B cell (primary cell): ENCODE data around the gene TRABD2A. TPM values are rescaled to one million over a fixed set of nuclear protein-coding genes. Genes with fewer than 3 reads are reported as not detected.

Experiments
- ATAC-seq: fragments of 200-7000 bp; cut with Tn5 transposase; one replicate; pipeline ENCODE4 v1.10.0; 2021; ENCODE audit warnings: low read depth, mild to moderate bottlenecking, moderate number of reproducible peaks, moderate library complexity
- CTCF ChIA-PET: fragments of 350-600 bp; sonication (Branson Sonifier 250); formaldehyde crosslinking; loops from one replicate; lab custom pipeline; 2021; ENCODE audit warnings: antibody characterized with exemption, inconsistent platforms; lab: Charles Lee
- POLR2A ChIA-PET: fragments of 350-600 bp; sonication (Branson Sonifier 250); formaldehyde crosslinking; loops from one replicate; lab custom pipeline; 2021; ENCODE audit warnings: antibody characterized with exemption; lab: Charles Lee
- DNase-seq: peaks from one replicate; pipeline ENCODE4 v3.0.0; 2013
- H2AFZ ChIP-seq: 2 replicates; pipeline ENCODE4 v1.6.1; 2012; ENCODE audit warnings: mild to moderate bottlenecking, low read depth, low read length; ENCODE audit not compliant: insufficient read depth, poor library complexity, severe bottlenecking
- H3K27ac ChIP-seq, 2 donors: 1 replicate in 1 of 2; 2 replicates in 1 of 2; pipeline ENCODE4 v1.5.1; 2012 to 2013; ENCODE audit warnings: low read length in 2 of 2, mild to moderate bottlenecking in 2 of 2, moderate library complexity in 1 of 2
- H3K27me3 ChIP-seq, 4 experiments: fragments of 200-600 bp in 1 of 4; sonication (generic) in 1 of 4; replicated peaks in 1 of 4; 1 replicate in 2 of 4; 2 replicates in 2 of 4; pipeline versions ENCODE4 v1.6.1 to v1.7.0; 2013 to 2016; ENCODE audit warnings: low read length in 3 of 4, mild to moderate bottlenecking in 2 of 4, mixed read lengths in 1 of 4, moderate library complexity in 1 of 4; ENCODE audit not compliant: insufficient read depth in 4 of 4, control insufficient read depth in 3 of 4; ENCODE audit errors: control extremely low read depth in 1 of 4
- H3K36me3 ChIP-seq, 2 experiments: replicated peaks in 1 of 2; 1 replicate in 1 of 2; 2 replicates in 1 of 2; pipeline versions ENCODE4 v1.6.1 to v1.7.1; 2013; ENCODE audit warnings: low read length in 1 of 2; ENCODE audit not compliant: insufficient read depth in 2 of 2, control insufficient read depth in 1 of 2; ENCODE audit errors: control extremely low read depth in 1 of 2, extremely low read depth in 1 of 2
- H3K4me1 ChIP-seq, 2 donors: fragments of 200-600 bp in 1 of 2; sonication (generic) in 1 of 2; 1 replicate in 1 of 2; 2 replicates in 1 of 2; pipeline versions ENCODE4 v1.5.1 to v1.6.1; 2013 to 2017; ENCODE audit warnings: low read length in 2 of 2; ENCODE audit not compliant: control insufficient read depth in 2 of 2, insufficient read depth in 2 of 2
- H3K4me2 ChIP-seq: replicated peaks from 2 replicates; pipeline ENCODE3; 2012; ENCODE audit warnings: mild to moderate bottlenecking, low read depth, low read length; ENCODE audit not compliant: poor library complexity, severe bottlenecking
- H3K4me3 ChIP-seq, 5 experiments: fragments of 200-600 bp in 1 of 5; sonication (generic) in 1 of 5; 1 replicate in 3 of 5; 2 replicates in 2 of 5; pipeline versions ENCODE4 v1.5.1 to v1.7.0; 2011 to 2016; ENCODE audit warnings: low read length in 4 of 5, mild to moderate bottlenecking in 4 of 5, low read depth in 2 of 5, control low read depth in 1 of 5, moderate library complexity in 1 of 5; ENCODE audit not compliant: insufficient read depth in 1 of 5; ENCODE audit errors: control extremely low read depth in 1 of 5, extremely low read depth in 1 of 5
- H3K79me2 ChIP-seq: fragments of 200-600 bp; sonication (generic); one replicate; pipeline ENCODE4 v1.6.0; 2016; ENCODE audit warnings: low read length; ENCODE audit not compliant: control insufficient read depth, insufficient read depth
- H3K9ac ChIP-seq: fragments of 200-600 bp; sonication (generic); 2 replicates; pipeline ENCODE4 v1.6.1; 2017; ENCODE audit warnings: mild to moderate bottlenecking, low read length, moderate library complexity
- H3K9me3 ChIP-seq, 3 donors: one replicate each; pipeline versions ENCODE4 v1.6.1 to v1.7.1; 2013; ENCODE audit warnings: low read length in 2 of 3; ENCODE audit not compliant: control insufficient read depth in 2 of 3, insufficient read depth in 1 of 3; ENCODE audit errors: control extremely low read depth in 1 of 3
- H4K20me1 ChIP-seq: 2 replicates; pipeline ENCODE4 v1.6.0; 2012; ENCODE audit warnings: mild to moderate bottlenecking, low read length; ENCODE audit not compliant: insufficient read depth, control insufficient read depth, poor library complexity, severe bottlenecking
- H3K27ac Mint-ChIP-seq: one replicate; pipeline ENCODE4 v1.8.0; 2021; ENCODE audit warnings: mixed read lengths
- H3K27me3 Mint-ChIP-seq: one replicate; pipeline ENCODE4 v1.8.0; 2021; ENCODE audit warnings: mixed read lengths
- H3K4me1 Mint-ChIP-seq: one replicate; pipeline ENCODE4 v1.8.0; 2021; ENCODE audit warnings: mixed read lengths
- H3K4me3 Mint-ChIP-seq: one replicate; pipeline ENCODE4 v1.8.0; 2021; ENCODE audit warnings: mixed read lengths
- H3K9me3 Mint-ChIP-seq: one replicate; pipeline ENCODE4 v1.8.0; 2022; ENCODE audit warnings: mixed read lengths; ENCODE audit not compliant: insufficient read depth
- CTCF ChIP-seq: fragments of 200-600 bp; IDR thresholded peaks from one replicate; pipeline ENCODE4 v1.8.0; 2022; ENCODE audit warnings: antibody characterized with exemption, mild to moderate bottlenecking
- EZH2 ChIP-seq: IDR thresholded peaks from 2 replicates; pipeline ENCODE4 v1.6.1; 2012; ENCODE audit warnings: borderline replicate concordance, low read depth, mild to moderate bottlenecking, moderate library complexity, low read length; ENCODE audit not compliant: insufficient read depth, poor library complexity, severe bottlenecking
- WGBS: methylation state at CpG from one replicate; pipeline ENCODE4 v1.1.5; 2013; ENCODE audit warnings: missing lambda C conversion rate; ENCODE audit not compliant: insufficient coverage; 5-methylcytosine and 5-hydroxymethylcytosine counted together
- intact Hi-C: fragments of 100-400 bp; cut with micrococcal nuclease; formaldehyde crosslinking; loops from one replicate; pipeline ENCODE4 v1.10.0; 2022
- polyA plus RNA-seq: library from polyadenylated mRNA; depleted of rRNA; stranded (reverse); fragments of >200 nt; gene quantifications from 2 replicates; pipeline ENCODE4 v1.2.3, GENCODE V29; 2012
- total RNA-seq, 2 donors: library from RNA; stranded (reverse); fragments of 120-200 nt in 1 of 2; gene quantifications; 1 replicate in 1 of 2; 2 replicates in 1 of 2; pipeline versions ENCODE4 v1.2.3 to v1.2.4, GENCODE V29; 2013 to 2022

TRABD2A gene
- total and polyA plus RNA-seq, 2 donors (not counting 1 experiment from before 2014, with no cell fraction given) = 10.1 to 11.3 TPM

GRCh38 chr2:84793641-84794040, 87.2 kb downstream of the TRABD2A start:
- H3K4me3 ChIP-seq = no peak overlapping the region
- no peak overlapping the region for H3K27ac ChIP-seq
- Mint-ChIP-seq H3K4me1 (no peaks in the 10 kb centered on the region), H3K9me3 (no peaks in the 10 kb centered on the region), H3K27ac (no peak overlapping the region), H3K27me3 (no peaks in the 10 kb centered on the region), H3K4me3 (no peak overlapping the region)
- H3K9ac ChIP-seq = no peak overlapping the region
- WGBS = 94% methylated on average over 2 of the region's 4 CpGs
- CTCF ChIA-PET = no interaction called here
- H3K4me2 ChIP-seq = no peak overlapping the region
- TF ChIP-seq EZH2 = no peak
- TF ChIP-seq CTCF = no peak
- no peaks in the 10 kb centered on the region for H3K27me3 ChIP-seq
- intact Hi-C loops = no loop called here
- H3K36me3 ChIP-seq = no peaks in the 10 kb centered on the region
- peaks cover 0 to 1% (median 0%) of the 10 kb centered on the region in 3 donors for H3K9me3 ChIP-seq
- no peaks in the 10 kb centered on the region for H3K79me2 ChIP-seq
- no peak for DNase-seq
- ATAC-seq = no peak
- H3K4me1 ChIP-seq = no peaks in the 10 kb centered on the region
- H2AFZ ChIP-seq = no peak overlapping the region
- POLR2A ChIA-PET = no interaction called here
- H4K20me1 ChIP-seq = no peaks in the 10 kb centered on the region

GRCh38 chr2:84792856-84793522, 87.9 kb downstream of the TRABD2A start:
- H3K4me1 Mint-ChIP-seq = no peaks in the 10 kb centered on the region
- intact Hi-C loops = no loop called here
- whole genome bisulfite sequencing = 100% methylated on average over 5 of the region's 6 CpGs
- H2AFZ ChIP-seq = no peak overlapping the region
- H3K27me3 Mint-ChIP-seq = no peaks in the 10 kb centered on the region
- H3K4me3 ChIP-seq = no peak overlapping the region
- no peak overlapping the region for H3K4me3 Mint-ChIP-seq
- CTCF ChIA-PET = no interaction called here
- H3K36me3 ChIP-seq = no peaks in the 10 kb centered on the region
- no peak overlapping the region for H3K4me2 ChIP-seq
- no peaks in the 10 kb centered on the region for H3K9me3 Mint-ChIP-seq
- ATAC-seq (no peak), DNase-seq (no peak)
- H4K20me1 ChIP-seq = no peaks in the 10 kb centered on the region
- H3K27ac Mint-ChIP-seq = no peak overlapping the region
- TF ChIP-seq EZH2 (no peak), CTCF (no peak)
- H3K9ac ChIP-seq = no peak overlapping the region
- no peaks in the 10 kb centered on the region for H3K4me1 ChIP-seq
- peaks cover 0 to 1% (median 0%) of the 10 kb centered on the region in 3 donors for H3K9me3 ChIP-seq
- H3K79me2 ChIP-seq = no peaks in the 10 kb centered on the region
- H3K27ac ChIP-seq = no peak overlapping the region
- no peaks in the 10 kb centered on the region for H3K27me3 ChIP-seq
- POLR2A ChIA-PET = no interaction called here
